T47D (cell line): ENCODE results near the gene NSD1.

Experiments used
- DNase-seq, 2 experiments: peaks; one replicate each; pipeline versions ENCODE4 v3.0.0 to v3.0.0-alpha.2; 2011 to 2012; ENCODE audit warnings: low read depth in 1 of 2, low spot score in 1 of 2
- JUND ChIP-seq: IDR thresholded peaks from 2 replicates; pipeline ENCODE4 v1.6.1; 2012; ENCODE audit warnings: low read depth
- in situ Hi-C: cut with HindIII; loops from 2 replicates; pipeline ENCODE4 v1.10.0; 2016; ENCODE audit warnings: low sequenced_read_pairs, low pct_unique_long_range_greater_than_20kb

Gene NSD1

DNA sequence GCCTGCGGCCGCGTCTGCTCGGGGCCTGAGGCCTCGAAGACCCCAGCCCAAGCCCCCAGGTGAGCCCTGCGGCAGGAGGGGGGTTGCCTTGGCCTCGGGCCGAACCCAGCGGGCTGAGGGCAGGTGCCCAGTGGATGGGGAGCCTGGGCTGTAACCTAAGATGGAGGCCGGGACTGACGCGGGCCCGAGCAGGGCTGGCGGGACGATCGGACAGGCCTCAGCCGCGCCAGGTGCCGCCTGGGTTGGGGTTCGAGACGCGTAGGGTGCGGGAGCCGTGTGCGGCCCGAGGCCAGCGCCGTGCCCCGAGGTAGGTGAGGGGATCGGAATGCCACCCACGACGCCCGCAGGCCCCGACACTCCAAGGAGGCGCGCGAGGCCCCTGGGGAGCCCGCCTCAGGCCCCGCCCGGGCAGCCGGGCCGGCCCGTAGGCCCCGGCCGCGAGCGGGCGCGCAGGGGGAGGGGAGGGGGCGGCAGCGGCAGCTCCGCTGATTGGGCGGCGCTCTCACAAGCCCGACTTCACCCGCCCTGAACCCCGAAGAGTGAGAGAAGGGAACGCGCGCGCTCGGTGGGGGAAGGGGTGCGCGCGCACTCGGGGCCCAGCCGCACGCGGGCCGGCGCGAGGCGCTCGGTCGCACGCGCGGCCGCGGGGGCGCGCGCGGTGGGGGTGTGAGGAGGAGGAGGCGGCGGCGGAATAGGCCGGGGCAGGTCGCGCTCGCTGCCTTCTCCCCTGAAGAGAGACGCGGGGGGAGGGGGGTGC lies at the start of gene NSD1:
TSS of gene NSD1 (plus strand) at position 678 of the 757 bp plus-strand sequence. CDS start 1,331 bp downstream, outside the sequence.
- DNase-seq, result peak; percentile 77 to 94
- no peak for TF ChIP-seq JUND
- in situ Hi-C loops, result no loop called here

GRCh38 chr5:177084175-177084574 lies 49.4 kb upstream of the NSD1 start:
- TF ChIP-seq JUND, result no peak
- DNase-seq, result no peak
- in situ Hi-C loops, result no loop called here

DNA sequence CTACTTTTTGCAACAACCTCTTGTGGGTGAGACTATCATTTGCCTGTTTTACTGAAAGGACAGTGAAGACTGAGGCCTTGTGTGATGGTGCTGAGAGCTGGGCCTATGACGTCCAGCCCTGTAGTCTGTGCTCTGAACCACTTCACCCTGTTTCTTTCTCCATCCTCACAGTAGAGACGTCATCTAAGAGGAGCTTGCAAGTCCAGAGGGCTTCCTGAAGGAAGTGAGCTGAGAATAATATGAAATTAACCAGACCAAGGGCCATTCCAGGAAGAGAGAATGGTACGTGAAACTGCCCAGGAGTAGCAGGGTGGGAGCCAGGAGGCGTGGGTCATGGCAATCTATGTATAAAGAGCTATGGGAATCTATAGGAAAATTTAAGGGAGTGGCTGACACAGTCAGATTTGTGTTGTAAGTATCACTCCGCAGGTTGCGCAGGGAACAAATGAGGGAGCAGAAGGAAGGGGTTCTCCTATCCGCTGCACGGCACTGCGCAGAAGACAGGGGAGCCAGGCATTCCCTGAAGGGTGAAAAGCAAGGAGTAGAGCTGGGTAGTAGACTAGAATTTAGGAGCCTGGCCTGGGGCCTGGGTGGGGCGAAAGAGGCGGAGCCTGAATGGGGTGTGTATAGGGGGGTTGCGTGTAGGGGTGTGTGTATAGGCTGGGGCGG lies 47.5 kb upstream of the NSD1 start:
- in situ Hi-C loops, result no loop called here
- TF ChIP-seq JUND, result no peak
- DNase-seq, result no peak

GRCh38 chr5:177086654-177087397 lies 46.7 kb upstream of the NSD1 start, which contains the start of gene FGFR4:
FGFR4 (plus strand) TSS chr5:177086915; CDS start chr5:177089603, 2,688 bp downstream.
- in situ Hi-C loops, result no loop called here
- no peak for TF ChIP-seq JUND
- peak; percentile 84 to 89 for DNase-seq

- no peak for TF ChIP-seq JUND
These were observed 46.1 kb upstream of the NSD1 start for GRCh38 chr5:177087398-177088005.

DNA sequence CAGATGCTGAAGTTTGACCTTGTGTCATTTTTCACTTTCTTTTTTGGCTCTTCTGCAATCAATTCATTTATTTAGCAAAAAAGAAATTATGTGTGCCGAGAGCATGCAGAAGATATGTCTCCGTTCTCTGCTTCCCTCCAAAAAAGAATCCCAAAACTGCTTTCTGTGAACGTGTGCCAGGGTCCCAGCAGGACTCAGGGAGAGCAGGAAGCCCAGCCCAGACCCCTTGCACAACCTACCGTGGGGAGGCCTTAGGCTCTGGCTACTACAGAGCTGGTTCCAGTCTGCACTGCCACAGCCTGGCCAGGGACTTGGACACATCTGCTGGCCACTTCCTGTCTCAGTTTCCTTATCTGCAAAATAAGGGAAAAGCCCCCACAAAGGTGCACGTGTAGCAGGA lies 44.4 kb upstream of the NSD1 start:
- no peak for DNase-seq
- TF ChIP-seq JUND, result no peak
- in situ Hi-C loops, result no loop called here

More at GRCh38 chr5:177087398-177088005, 46.1 kb upstream of the NSD1 start:
- DNase-seq, result no peak
- in situ Hi-C loops, result no loop called here

DNA sequence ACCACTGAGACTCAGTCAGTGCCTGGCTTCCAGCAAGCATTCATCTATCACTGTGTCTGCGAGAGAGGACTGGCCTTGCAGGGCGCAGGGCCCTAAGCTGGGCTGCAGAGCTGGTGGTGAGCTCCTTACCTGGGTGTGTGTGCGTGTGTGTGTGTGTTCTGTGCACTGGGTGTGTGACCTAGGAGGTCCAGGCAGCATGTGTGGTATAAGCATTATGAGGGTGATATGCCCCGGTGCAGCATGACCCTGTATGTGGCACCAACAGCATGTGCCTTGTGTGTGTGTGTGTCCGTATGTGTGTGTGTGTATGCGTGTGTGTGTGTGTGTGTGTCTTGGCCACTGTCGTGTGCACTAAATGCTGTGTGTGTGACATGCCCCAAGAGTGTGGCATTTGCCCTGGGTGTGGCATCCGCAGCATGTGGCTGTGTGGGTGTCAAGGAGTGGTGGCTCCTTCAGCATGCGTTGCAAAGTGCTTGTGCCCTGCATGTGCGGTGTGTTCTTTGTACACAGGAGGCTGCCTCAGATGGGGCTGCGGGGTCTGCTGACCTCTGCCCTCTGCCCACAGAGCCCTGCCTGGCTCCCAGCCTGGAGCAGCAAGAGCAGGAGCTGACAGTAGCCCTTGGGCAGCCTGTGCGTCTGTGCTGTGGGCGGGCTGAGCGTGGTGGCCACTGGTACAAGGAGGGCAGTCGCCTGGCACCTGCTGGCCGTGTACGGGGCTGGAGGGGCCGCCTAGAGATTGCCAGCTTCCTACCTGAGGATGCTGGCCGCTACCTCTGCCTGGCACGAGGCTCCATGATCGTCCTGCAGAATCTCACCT lies 43.5 kb upstream of the NSD1 start:
- in situ Hi-C loops, result no loop called here
- TF ChIP-seq JUND, result no peak
- DNase-seq, result no peak

DNA sequence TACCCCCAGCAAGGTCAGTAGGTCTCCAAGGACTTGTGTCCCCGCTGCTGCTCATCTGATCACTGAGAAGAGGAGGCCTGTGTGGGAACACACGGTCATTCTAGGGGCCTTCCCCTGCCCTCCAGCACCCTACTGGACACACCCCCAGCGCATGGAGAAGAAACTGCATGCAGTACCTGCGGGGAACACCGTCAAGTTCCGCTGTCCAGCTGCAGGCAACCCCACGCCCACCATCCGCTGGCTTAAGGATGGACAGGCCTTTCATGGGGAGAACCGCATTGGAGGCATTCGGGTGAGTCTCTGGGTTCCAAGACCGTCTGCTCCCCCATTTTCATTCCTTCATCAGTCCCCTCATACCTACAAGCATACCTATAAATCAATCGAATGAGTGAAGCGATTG lies 42.8 kb upstream of the NSD1 start:
- in situ Hi-C loops, result no loop called here
- no peak for TF ChIP-seq JUND
- no peak for DNase-seq

DNA sequence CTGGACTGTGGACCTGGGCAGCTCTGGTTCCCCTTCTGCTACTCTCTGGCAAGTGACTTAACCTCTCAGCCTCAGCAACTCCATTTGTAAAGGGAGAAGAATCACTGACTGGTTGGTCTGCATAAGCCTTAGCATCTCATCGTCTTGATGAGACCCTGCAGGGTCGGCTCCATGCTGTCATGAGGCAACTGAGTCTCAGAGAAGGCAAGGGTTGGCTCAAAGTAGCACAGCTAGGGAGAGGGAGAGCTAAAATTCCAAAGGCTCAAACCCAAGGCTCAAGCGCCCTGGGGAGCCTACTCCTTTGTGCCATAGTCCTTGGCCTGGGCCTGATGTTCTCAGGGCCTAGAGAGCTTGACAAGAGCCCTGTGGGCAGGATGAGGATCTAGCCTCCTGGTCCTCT lies 42.3 kb upstream of the NSD1 start:
- TF ChIP-seq JUND, result no peak
- DNase-seq, result no peak
- in situ Hi-C loops, result no loop called here

DNA sequence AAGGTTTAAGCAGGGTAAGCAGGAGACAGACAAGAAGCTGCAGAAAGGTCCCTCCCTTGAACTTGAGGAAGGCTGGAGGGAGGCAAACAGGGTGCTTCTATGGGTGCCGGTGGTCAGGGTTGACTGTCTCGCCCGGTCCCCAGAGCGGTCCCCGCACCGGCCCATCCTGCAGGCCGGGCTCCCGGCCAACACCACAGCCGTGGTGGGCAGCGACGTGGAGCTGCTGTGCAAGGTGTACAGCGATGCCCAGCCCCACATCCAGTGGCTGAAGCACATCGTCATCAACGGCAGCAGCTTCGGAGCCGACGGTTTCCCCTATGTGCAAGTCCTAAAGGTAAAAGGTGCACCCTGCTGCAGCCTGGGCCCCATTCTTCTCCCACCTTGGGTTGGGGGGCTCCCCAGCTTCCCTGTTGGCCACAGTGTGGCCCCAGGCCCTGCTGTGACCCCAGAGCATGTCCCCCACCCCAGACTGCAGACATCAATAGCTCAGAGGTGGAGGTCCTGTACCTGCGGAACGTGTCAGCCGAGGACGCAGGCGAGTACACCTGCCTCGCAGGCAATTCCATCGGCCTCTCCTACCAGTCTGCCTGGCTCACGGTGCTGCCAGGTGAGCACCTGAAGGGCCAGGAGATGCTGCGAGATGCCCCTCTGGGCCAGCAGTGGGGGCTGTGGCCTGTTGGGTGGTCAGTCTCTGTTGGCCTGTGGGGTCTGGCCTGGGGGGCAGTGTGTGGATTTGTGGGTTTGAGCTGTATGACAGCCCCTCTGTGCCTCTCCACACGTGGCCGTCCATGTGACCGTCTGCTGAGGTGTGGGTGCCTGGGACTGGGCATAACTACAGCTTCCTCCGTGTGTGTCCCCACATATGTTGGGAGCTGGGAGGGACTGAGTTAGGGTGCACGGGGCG lies 41.1 kb upstream of the NSD1 start:
- no peak for DNase-seq
- in situ Hi-C loops, result no loop called here
- no peak for TF ChIP-seq JUND
